ENCODE measurements around the gene AARS2. TPM values are rescaled to one million over a fixed set of nuclear protein-coding genes. Genes with fewer than 3 reads are reported as not detected.
A peak's percentile ranks its signal among the peaks of the same experiment; 100 is the strongest.

Gene AARS2
- total RNA-seq, 4 donors from 2014 or later, result 9.0 to 21.9 (median 12.2) TPM

DNA sequence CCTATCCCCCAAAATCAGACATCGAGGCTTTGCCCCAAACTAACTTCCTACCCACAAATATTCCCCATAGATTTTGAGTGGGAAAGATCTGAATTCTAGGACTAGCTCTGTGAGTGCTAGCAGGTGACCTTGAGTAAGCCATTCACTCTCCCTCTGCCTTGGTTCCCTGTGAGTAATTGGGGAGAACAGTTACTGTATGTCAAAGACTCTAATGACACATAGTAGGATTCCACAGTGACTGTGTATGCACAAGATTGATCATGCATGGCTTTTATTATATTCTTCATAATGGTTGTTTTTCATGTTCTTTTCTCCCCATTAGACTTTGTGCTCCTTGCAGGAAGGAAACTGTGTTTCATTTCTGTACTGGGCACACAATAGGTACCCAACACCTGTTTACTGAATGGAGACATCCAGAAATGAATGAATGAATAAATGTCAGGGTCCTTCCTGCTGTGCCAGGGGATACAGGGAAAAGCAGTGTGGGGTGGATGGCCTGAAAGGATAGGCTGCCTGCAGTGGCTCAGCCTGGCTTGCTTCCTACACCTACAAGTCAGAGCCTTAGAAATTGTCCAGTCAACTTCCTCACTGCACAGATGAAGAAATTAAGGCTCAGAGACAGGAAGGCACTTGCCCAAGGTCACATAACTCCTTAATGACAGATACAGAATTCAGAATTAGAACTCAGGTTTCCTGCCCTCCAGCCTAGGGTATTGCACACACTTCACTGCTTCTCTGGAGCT is 43.8 kb downstream of the AARS2 start:
- no peaks in the 10 kb centered on the region for H3K36me3 ChIP-seq
- H3K27me3 ChIP-seq, result peaks cover 0 to 64% (median 10%) of the 10 kb centered on the region in 4 donors
- no peak overlapping the region for H3K4me3 ChIP-seq
- no peak overlapping the region for H3K27ac ChIP-seq
- TF ChIP-seq POLR2A (IDR thresholded peaks at IDR 0.05), result no peak
- TF ChIP-seq, protein P1, sequence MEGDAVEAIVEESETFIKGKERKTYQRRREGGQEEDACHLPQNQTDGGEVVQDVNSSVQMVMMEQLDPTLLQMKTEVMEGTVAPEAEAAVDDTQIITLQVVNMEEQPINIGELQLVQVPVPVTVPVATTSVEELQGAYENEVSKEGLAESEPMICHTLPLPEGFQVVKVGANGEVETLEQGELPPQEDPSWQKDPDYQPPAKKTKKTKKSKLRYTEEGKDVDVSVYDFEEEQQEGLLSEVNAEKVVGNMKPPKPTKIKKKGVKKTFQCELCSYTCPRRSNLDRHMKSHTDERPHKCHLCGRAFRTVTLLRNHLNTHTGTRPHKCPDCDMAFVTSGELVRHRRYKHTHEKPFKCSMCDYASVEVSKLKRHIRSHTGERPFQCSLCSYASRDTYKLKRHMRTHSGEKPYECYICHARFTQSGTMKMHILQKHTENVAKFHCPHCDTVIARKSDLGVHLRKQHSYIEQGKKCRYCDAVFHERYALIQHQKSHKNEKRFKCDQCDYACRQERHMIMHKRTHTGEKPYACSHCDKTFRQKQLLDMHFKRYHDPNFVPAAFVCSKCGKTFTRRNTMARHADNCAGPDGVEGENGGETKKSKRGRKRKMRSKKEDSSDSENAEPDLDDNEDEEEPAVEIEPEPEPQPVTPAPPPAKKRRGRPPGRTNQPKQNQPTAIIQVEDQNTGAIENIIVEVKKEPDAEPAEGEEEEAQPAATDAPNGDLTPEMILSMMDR (IDR thresholded peaks at IDR 0.05), result no peak
- H3K9me3 ChIP-seq, result no peaks in the 10 kb centered on the region
- H3K4me1 ChIP-seq, result peaks cover 6 to 29% (median 18%) of the 10 kb centered on the region in 3 donors
- DNase-seq, result no peak
- WGBS, 2 donors, result 60 to 86% methylated on average over 1 of the region's 1 CpG
- intact Hi-C loops (cut with DNase I), result loop anchor here (5.0 kb wide), 1 partner anchor 68 kb away; no protein-coding TSS in a partner anchor

DNA sequence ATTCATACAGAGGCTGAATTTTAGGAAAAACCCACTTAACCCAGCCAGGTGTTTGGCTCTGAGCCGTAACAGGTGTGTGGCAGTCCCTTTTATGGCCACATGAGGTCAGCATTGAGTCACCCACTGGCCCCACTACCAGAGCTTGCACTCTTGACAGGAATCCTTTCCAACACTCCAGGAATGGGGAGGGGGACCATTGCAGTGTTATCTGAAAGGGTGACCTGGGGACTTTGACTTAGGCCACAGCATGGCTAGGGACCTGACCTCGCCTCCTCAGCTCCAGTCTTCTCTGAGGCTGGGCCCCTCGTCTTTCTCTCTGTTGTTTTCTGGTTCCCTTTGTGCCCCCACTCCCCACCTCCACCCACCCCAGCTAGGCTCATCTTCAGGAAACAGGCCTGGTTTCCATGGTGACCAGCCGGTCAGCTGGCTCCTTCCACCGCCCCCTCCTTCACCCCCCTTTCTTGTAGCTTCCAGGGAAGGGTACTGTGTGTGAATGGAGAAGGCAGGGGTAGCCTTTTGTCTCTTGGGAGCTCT is 45.0 kb downstream of the AARS2 start:
- no peak for TF ChIP-seq POLR2A (IDR thresholded peaks at IDR 0.05)
- TF ChIP-seq, protein P1 (IDR thresholded peaks at IDR 0.05), result peak; percentile 86 to 93 (median 90)
- Histone ChIP-seq H3K27me3 (peaks cover 0 to 52% (median 9%) of the 10 kb centered on the region in 4 donors), H3K4me3 (no peak overlapping the region), H3K27ac (no peak overlapping the region), H3K4me1 (peaks cover 17 to 41% (median 30%) of the 10 kb centered on the region in 3 donors), H3K9me3 (no peaks in the 10 kb centered on the region), H3K36me3 (no peaks in the 10 kb centered on the region)
- DNase-seq, result no peak
- intact Hi-C loops (cut with DNase I), result loop anchor here (5.0 kb wide), 1 partner anchor 69 kb away; no protein-coding TSS in a partner anchor
- WGBS, 2 donors, result 0 to 31% methylated on average over 3 to 5 of the region's 5 CpGs

DNA sequence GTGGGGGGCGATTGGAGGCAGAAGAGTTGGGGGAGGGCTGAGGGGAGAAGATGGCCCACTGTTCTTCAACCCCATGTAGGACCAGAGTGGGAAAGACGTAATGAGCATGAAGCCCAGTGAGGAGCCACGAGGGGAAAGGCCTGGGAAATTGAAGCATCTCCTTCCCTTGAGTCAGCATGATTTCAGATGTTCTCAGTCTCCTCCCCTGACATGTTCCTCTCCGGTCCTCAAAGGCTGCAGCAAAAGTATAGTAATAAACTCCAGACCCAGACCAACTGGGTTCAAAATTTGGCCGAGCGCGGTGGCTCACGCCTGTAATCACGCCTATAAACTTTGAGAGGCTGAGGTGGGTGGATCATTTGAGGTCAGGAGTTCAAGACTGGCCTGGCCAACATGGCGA is 45.9 kb downstream of the AARS2 start:
- WGBS, 2 donors, result 72 to 82% methylated on average over 9 to 10 of the region's 10 CpGs
- DNase-seq, result no peak
- Histone ChIP-seq H3K4me1 (peaks cover 26 to 50% (median 35%) of the 10 kb centered on the region in 3 donors), H3K4me3 (no peak overlapping the region), H3K27me3 (peaks cover 0 to 43% (median 8%) of the 10 kb centered on the region in 4 donors), H3K9me3 (no peaks in the 10 kb centered on the region), H3K27ac (no peak overlapping the region), H3K36me3 (no peaks in the 10 kb centered on the region)
- TF ChIP-seq POLR2A (IDR thresholded peaks at IDR 0.05), result no peak
- TF ChIP-seq, protein P1 (IDR thresholded peaks at IDR 0.05), result no peak
- intact Hi-C loops (cut with DNase I), result loop anchor here (5.0 kb wide), 1 partner anchor 70 kb away; no protein-coding TSS in a partner anchor

DNA sequence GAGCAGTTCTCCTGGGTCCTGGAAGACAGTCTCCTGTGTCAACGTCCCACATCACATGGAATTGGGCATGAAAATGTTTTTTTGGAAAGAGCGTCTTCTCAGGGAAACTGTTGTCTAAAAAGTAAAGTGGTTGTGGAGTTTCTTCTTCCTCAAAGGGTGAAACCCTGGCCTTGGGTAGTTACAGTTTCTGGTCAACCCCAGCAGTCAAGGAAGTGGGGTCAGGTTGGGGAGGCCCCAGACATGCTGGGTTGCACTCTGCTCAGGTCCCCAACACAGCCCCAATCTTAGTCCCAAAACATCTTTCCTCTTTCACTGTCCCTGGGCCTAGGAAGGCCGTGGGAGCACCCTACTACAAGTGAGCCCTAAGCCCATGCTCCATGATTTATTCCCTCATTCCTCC is 46.8 kb downstream of the AARS2 start:
- Histone ChIP-seq H3K4me1 (peaks cover 26 to 55% (median 35%) of the 10 kb centered on the region in 3 donors), H3K4me3 (no peak overlapping the region), H3K9me3 (no peaks in the 10 kb centered on the region), H3K36me3 (peaks cover 0 to 4% (median 0%) of the 10 kb centered on the region in 3 donors), H3K27me3 (peaks cover 0 to 34% (median 7%) of the 10 kb centered on the region in 4 donors), H3K27ac (no peak overlapping the region)
- no peak for DNase-seq
- 58 to 62% methylated on average over 3 of the region's 3 CpGs for WGBS, 2 donors
- intact Hi-C loops (cut with DNase I), result loop anchor here (5.0 kb wide), 1 partner anchor 71 kb away; no protein-coding TSS in a partner anchor
- TF ChIP-seq POLR2A (IDR thresholded peaks at IDR 0.05), result no peak
- TF ChIP-seq, protein P1 (IDR thresholded peaks at IDR 0.05), result no peak

DNA sequence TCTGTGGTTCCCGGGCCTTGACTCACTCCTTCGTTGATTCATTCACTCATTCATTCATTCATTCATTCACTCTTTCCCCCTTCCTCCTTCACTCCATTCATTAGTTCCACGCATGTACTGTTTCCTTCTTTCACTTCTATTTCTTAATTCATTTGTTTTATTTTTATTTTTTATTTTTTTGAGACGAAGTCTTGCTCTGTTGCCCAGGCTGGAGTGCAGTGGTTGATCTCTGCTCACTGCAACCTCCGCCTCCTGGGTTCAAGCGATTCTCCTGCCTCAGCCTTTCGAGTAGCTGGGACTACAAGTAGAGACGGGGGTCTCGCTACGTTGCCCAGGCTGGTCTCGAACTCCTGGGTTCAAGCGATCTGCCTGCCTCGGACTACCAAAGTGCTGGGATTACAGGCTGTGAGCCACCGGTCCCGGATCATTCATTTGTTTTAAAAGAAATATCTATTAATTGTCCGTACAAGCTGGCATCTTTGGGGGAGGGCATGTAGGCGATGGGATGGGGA is 47.4 kb downstream of the AARS2 start:
- Histone ChIP-seq H3K27me3 (peaks cover 0 to 29% (median 4%) of the 10 kb centered on the region in 4 donors), H3K36me3 (peaks cover 0 to 10% (median 0%) of the 10 kb centered on the region in 3 donors), H3K9me3 (no peaks in the 10 kb centered on the region), H3K27ac (peak overlapping the region; percentile 77 to 92 (median 84)), H3K4me3 (peak overlapping the region; percentile 67 to 96 (median 82)), H3K4me1 (peaks cover 26 to 50% (median 32%) of the 10 kb centered on the region in 3 donors)
- TF ChIP-seq, protein P1 (IDR thresholded peaks at IDR 0.05), result no peak
- TF ChIP-seq POLR2A (IDR thresholded peaks at IDR 0.05), result no peak
- 35 to 44% methylated on average over 9 to 10 of the region's 17 CpGs for WGBS, 2 donors
- intact Hi-C loops (cut with DNase I), result loop anchor here (5.0 kb wide), 1 partner anchor 72 kb away; no protein-coding TSS in a partner anchor
- DNase-seq, result no peak
